ENCODE measurements around the gene PLPPR1. TPM values are rescaled to one million over a fixed set of nuclear protein-coding genes. Genes with fewer than 3 reads are reported as not detected.

Gene PLPPR1
- total and polyA plus RNA-seq, 2 of the 4 experiments (the other 2 are of a cell fraction), result not detected

GRCh38 chr9:101117161-101117560, 88.6 kb downstream of the PLPPR1 start:
- no peak overlapping the region for H4K8ac ChIP-seq (ENCODE audit: low read depth in 2 of 2, low read length in 2 of 2)
- H2BK20ac ChIP-seq (ENCODE audit: low read depth, low read length), result no peak overlapping the region
- H2BK15ac ChIP-seq (ENCODE audit: low read depth, low read length), result no peak overlapping the region
- no peak overlapping the region for H2AK9ac ChIP-seq (replicated peaks; ENCODE audit: low read depth, low read length, poor library complexity)
- no TSS peak for BruUV-seq (replicated peaks)
- no peak overlapping the region for H3K56ac ChIP-seq (ENCODE audit: extremely low read depth, insufficient read depth, low read length)
- H3K36me3 ChIP-seq (ENCODE audit: control insufficient read depth, insufficient read depth, low read length), result no peaks in the 10 kb centered on the region
- H3K4ac ChIP-seq (ENCODE audit: low read depth, low read length), result no peak overlapping the region
- TF ChIP-seq CEBPB (IDR thresholded peaks at IDR 0.05; ENCODE audit: low read depth, low read length), result no peak
- TF ChIP-seq FOS (IDR thresholded peaks at IDR 0.05; ENCODE audit: low read depth, low read length), result no peak
- DNase-seq (no peak), ATAC-seq (ENCODE audit: low read depth) (no peak)
- no peak overlapping the region for H3K4me2 ChIP-seq (ENCODE audit: low read depth, low read length)
- no peaks in the 10 kb centered on the region for H3K9me1 ChIP-seq (ENCODE audit: insufficient read depth, low read length)
- no peak overlapping the region for H4K5ac ChIP-seq (ENCODE audit: low read depth, low read length)
- no peaks in the 10 kb centered on the region for H3K4me1 ChIP-seq (ENCODE audit: control insufficient read depth, insufficient read depth, low read length)
- H2BK5ac ChIP-seq (ENCODE audit: low read depth, low read length, poor library complexity, severe bottlenecking), result no peak overlapping the region
- in situ Hi-C loops (cut with MboI; ENCODE audit: low sequenced_read_pairs), result no loop called here
- WGBS, 2 experiments (ENCODE audit: extremely low coverage in 2 of 2, insufficient read length in 1 of 2), result no CpG with 5 or more reads among the region's 1 CpG
- H3K9me3 ChIP-seq (ENCODE audit: control insufficient read depth, insufficient read depth, low read length), result no peaks in the 10 kb centered on the region; the same call in 1 of the 2 replicates
- H3K14ac ChIP-seq (replicated peaks; ENCODE audit: low read depth, low read length), result no peak overlapping the region
- H2BK120ac ChIP-seq (ENCODE audit: low read depth, low read length), result no peak overlapping the region
- no peak overlapping the region for H4K91ac ChIP-seq (ENCODE audit: insufficient read depth, low read depth, low read length)
- dilution Hi-C loops (cut with HindIII; ENCODE audit: low sequenced_read_pairs, unreplicated experiment), result no loop called here
- ChIA-PET POLR2A (ENCODE audit: unreplicated experiment) (no interaction called here), CTCF (interaction anchor here (0.6 kb wide), 1 partner anchor 436 kb away, joined by 4 read pairs; no protein-coding TSS in a partner anchor)
- H2AK5ac ChIP-seq (ENCODE audit: low read depth, low read length), result no peak overlapping the region
- H4K20me1 ChIP-seq (ENCODE audit: insufficient read depth, low read length), result no peaks in the 10 kb centered on the region
- intact Hi-C loops (cut with micrococcal nuclease), result no loop called here
- H2AFZ ChIP-seq (replicated peaks; ENCODE audit: low read length, poor library complexity), result no peak overlapping the region
- no peak overlapping the region for H3K4me3 ChIP-seq (ENCODE audit: insufficient read depth, low read depth, low read length)
- no peaks in the 10 kb centered on the region for H3K79me1 ChIP-seq (ENCODE audit: low read depth in 1 of 2, low read length in 2 of 2)
- H3K23ac ChIP-seq (ENCODE audit: low read depth, low read length), result no peak overlapping the region
- H3K27ac ChIP-seq (ENCODE audit: insufficient read depth, low read length), result no peak overlapping the region
- H3K9ac ChIP-seq (ENCODE audit: low read depth, low read length), result no peak overlapping the region
- no peaks in the 10 kb centered on the region for H3K27me3 ChIP-seq (ENCODE audit: control insufficient read depth, insufficient read depth, low read length)
- no peak overlapping the region for H3K18ac ChIP-seq (ENCODE audit: low read depth, low read length)
